SK-N-SH (cell line): Measurements from ENCODE around the gene ANKMY1.

Source experiments
- CTCF ChIP-seq: fragments of 200-600 bp; sonication (generic); IDR thresholded peaks from 2 replicates; pipeline ENCODE4 v1.6.1; 2017; ENCODE audit warnings: antibody characterized with exemption, mild to moderate bottlenecking, moderate library complexity
- JUND ChIP-seq: IDR thresholded peaks from 2 replicates; pipeline ENCODE4 v1.4.0; 2012
- POLR2AphosphoS5 ChIP-seq: IDR thresholded peaks from 2 replicates; pipeline ENCODE4 v1.6.1; 2012; ENCODE audit warnings: low read depth, low read length
- TAF1 ChIP-seq: IDR thresholded peaks from 2 replicates; pipeline ENCODE4 v1.6.1; 2012; ENCODE audit warnings: low read depth, mild to moderate bottlenecking, low read length, moderate library complexity, borderline replicate concordance

- TF ChIP-seq CTCF (no peak), POLR2AphosphoS5 (no peak), JUND (no peak), TAF1 (no peak)
These were observed 42.7 kb upstream of the ANKMY1 start for GRCh38 chr2:240600451-240600961.
